Lower leg skin (tissue), 3 donors: ENCODE results near the gene TMEM256.

Experiments used
- POLR2A ChIP-seq, 2 donors: fragments of 450-650 bp; IDR thresholded peaks; one replicate each; pipeline ENCODE4 v1.6.1; 2016 to 2017; ENCODE audit warnings: antibody characterized with exemption in 2 of 2, mild to moderate bottlenecking in 1 of 2, moderate library complexity in 1 of 2
- TF ChIP-seq, protein P1 (sequence below), 3 donors: fragments of 450-650 bp; IDR thresholded peaks; one replicate each; pipeline ENCODE4 v1.5.1; 2016; ENCODE audit warnings: antibody characterized with exemption in 3 of 3, mild to moderate bottlenecking in 3 of 3, moderate library complexity in 2 of 3

DNA sequence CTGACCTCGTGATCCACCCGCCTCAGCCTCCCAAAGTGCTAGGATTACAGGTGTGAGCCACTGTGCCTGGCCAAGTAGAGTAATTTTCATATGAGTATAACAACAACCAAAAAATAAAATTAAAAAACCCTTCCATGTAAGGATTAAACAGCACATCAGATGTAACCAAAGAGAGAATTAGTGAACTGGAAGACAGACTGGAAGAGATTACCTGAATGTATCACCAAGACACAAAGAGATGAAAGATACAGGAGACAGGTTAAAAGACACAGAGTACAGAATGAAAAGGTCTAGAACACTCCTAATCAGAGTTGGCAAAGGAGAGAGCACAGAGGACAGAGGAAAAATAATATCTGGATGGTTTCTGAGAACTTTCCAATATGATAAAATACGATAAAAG is 24.8 kb downstream of the TMEM256 start:
- TF ChIP-seq, protein P1, sequence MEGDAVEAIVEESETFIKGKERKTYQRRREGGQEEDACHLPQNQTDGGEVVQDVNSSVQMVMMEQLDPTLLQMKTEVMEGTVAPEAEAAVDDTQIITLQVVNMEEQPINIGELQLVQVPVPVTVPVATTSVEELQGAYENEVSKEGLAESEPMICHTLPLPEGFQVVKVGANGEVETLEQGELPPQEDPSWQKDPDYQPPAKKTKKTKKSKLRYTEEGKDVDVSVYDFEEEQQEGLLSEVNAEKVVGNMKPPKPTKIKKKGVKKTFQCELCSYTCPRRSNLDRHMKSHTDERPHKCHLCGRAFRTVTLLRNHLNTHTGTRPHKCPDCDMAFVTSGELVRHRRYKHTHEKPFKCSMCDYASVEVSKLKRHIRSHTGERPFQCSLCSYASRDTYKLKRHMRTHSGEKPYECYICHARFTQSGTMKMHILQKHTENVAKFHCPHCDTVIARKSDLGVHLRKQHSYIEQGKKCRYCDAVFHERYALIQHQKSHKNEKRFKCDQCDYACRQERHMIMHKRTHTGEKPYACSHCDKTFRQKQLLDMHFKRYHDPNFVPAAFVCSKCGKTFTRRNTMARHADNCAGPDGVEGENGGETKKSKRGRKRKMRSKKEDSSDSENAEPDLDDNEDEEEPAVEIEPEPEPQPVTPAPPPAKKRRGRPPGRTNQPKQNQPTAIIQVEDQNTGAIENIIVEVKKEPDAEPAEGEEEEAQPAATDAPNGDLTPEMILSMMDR (IDR thresholded peaks at IDR 0.05) = no peak
- no peak for TF ChIP-seq POLR2A (IDR thresholded peaks at IDR 0.05)
